Colonic mucosa (tissue), 4 donors: Measurements from ENCODE around the gene CHSY1. TPM values are rescaled to one million over a fixed set of nuclear protein-coding genes. Genes with fewer than 3 reads are reported as not detected.
"Not testable (repeated sequence)": the region's sequence is repeated elsewhere in the genome, so short reads cannot be mapped to it uniquely, and the experiment has no call there.

ENCODE experiments used
- DNase-seq: peaks from one replicate; pipeline ENCODE4 v3.0.0-alpha.2; 2020
- H3K27ac ChIP-seq: fragments of 200-600 bp; one replicate; pipeline ENCODE4 v1.8.0; 2021
- H3K27me3 ChIP-seq: fragments of 200-600 bp; one replicate; pipeline ENCODE4 v1.8.0; 2021
- H3K36me3 ChIP-seq: fragments of 200-600 bp; one replicate; pipeline ENCODE4 v1.8.0; 2021
- H3K4me1 ChIP-seq: fragments of 200-600 bp; one replicate; pipeline ENCODE4 v1.8.0; 2021; ENCODE audit warnings: mild to moderate bottlenecking
- H3K4me3 ChIP-seq: fragments of 200-600 bp; one replicate; pipeline ENCODE4 v1.8.0; 2021
- H3K9ac ChIP-seq, 2 donors: one replicate each; pipeline ENCODE4 v1.7.0; 2013; ENCODE audit warnings: control low read depth in 2 of 2, low read depth in 2 of 2, low read length in 2 of 2
- H3K9me3 ChIP-seq: fragments of 200-600 bp; one replicate; pipeline ENCODE4 v1.8.0; 2021
- intact Hi-C: fragments of 100-400 bp; cut with DNase I; formaldehyde crosslinking; loops from one replicate; pipeline ENCODE4 v1.14.1; 2022
- total RNA-seq, 2 donors: library from RNA; stranded (reverse); fragmentation: NEBNext Ultra II Directional in 1 of 2; extraction: Animal tissue kit (Norgen Biotek cat#: 25700) in 1 of 2; gene quantifications; one replicate each; pipeline ENCODE4 v1.2.1, GENCODE V29; 2021
- TF ChIP-seq, protein P1 (sequence below): fragments of 200-600 bp; IDR thresholded peaks from one replicate; pipeline ENCODE4 v1.8.0; 2022; ENCODE audit warnings: antibody characterized with exemption, mild to moderate bottlenecking
- donor health status: healthy.
- donor health status: DM: no; HTN: no; CAD: no.
- donor health status: DM: no; HTN: no; CAD: no.

Gene CHSY1
- total RNA-seq, 2 donors from 2014 or later = 12.3 to 13.7 TPM

DNA sequence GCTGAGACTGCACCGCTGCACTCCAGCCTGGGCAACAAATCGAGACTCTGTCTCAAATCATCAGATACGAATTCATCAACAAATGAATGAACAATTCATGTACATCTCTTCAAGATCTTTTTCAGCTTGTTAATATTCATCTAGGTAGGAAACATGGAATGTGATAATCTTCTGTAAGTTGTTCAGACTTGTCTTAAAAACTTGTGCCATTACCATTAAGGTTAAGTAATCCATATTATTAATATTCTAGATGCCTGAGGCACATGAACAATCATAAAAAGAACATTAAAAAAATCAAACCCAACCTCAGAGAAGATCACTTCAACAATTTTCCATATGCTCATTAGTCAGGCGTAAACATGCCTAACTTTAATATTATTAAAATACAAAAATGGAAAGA, 36.2 kb downstream of the CHSY1 start:
- Histone ChIP-seq H3K27me3 (no peaks in the 10 kb centered on the region), H3K27ac (no peak overlapping the region), H3K36me3 (no peaks in the 10 kb centered on the region), H3K4me1 (no peaks in the 10 kb centered on the region), H3K9ac (no peak overlapping the region), H3K9me3 (no peaks in the 10 kb centered on the region), H3K4me3 (no peak overlapping the region)
- intact Hi-C loops = no loop called here
- TF ChIP-seq, protein P1, sequence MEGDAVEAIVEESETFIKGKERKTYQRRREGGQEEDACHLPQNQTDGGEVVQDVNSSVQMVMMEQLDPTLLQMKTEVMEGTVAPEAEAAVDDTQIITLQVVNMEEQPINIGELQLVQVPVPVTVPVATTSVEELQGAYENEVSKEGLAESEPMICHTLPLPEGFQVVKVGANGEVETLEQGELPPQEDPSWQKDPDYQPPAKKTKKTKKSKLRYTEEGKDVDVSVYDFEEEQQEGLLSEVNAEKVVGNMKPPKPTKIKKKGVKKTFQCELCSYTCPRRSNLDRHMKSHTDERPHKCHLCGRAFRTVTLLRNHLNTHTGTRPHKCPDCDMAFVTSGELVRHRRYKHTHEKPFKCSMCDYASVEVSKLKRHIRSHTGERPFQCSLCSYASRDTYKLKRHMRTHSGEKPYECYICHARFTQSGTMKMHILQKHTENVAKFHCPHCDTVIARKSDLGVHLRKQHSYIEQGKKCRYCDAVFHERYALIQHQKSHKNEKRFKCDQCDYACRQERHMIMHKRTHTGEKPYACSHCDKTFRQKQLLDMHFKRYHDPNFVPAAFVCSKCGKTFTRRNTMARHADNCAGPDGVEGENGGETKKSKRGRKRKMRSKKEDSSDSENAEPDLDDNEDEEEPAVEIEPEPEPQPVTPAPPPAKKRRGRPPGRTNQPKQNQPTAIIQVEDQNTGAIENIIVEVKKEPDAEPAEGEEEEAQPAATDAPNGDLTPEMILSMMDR = no peak
- DNase-seq = no peak

DNA sequence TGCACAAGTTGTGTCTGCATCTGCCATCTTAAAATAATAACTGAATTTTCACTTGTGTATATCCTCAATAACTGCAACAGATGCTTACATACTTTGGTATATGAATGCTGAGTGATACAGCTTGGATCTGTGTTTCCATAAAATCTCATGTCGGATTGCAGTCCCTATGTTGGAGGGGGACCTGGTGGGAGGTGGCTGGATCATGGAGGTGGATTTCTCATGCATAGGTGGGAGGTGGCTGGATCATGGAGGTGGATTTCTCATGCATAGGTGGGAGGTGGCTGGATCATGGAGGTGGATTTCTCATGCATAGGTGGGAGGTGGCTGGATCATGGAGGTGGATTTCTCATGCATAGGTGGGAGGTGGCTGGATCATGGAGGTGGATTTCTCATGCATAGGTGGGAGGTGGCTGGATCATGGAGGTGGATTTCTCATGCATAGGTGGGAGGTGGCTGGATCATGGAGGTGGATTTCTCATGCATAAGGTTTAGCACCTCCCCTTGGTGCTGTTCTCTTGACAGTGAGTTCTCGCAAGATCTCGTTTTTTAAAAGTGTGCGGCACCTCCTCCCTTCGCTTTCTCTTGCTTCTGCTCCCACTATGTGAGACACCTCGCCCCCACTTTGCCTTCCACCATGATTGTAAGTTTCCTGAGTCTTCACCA, 37.3 kb downstream of the CHSY1 start:
- H3K9me3 ChIP-seq, H3K9ac ChIP-seq, intact Hi-C loops, H3K27ac ChIP-seq, H3K36me3 ChIP-seq, DNase-seq, H3K27me3 ChIP-seq, H3K4me1 ChIP-seq, H3K4me3 ChIP-seq: not testable (repeated sequence)

DNA sequence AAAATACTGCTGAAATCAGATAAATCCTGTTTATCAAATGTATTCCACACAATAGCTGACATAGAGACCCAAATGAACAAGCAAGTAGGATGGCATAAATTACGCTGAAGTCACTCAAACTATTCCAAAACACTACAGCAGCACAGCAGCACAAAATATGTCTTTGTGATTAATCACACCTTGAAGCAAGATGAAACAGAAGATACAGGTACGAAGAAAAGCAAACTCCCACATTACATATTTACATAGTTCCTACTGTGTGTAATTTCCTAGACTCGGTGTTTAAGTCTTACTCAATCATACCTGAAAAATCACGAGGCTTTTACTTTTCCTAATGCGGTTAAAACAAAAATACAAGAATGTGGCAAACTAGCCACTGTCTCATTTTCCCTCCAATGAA, 38.3 kb downstream of the CHSY1 start:
- no peaks in the 10 kb centered on the region for H3K9me3 ChIP-seq
- TF ChIP-seq, protein P1 = no peak
- DNase-seq = no peak
- no peak overlapping the region for H3K27ac ChIP-seq
- no peaks in the 10 kb centered on the region for H3K4me1 ChIP-seq
- no peaks in the 10 kb centered on the region for H3K27me3 ChIP-seq
- no peak overlapping the region for H3K4me3 ChIP-seq
- intact Hi-C loops = no loop called here
- no peaks in the 10 kb centered on the region for H3K36me3 ChIP-seq
- H3K9ac ChIP-seq = no peak overlapping the region

DNA sequence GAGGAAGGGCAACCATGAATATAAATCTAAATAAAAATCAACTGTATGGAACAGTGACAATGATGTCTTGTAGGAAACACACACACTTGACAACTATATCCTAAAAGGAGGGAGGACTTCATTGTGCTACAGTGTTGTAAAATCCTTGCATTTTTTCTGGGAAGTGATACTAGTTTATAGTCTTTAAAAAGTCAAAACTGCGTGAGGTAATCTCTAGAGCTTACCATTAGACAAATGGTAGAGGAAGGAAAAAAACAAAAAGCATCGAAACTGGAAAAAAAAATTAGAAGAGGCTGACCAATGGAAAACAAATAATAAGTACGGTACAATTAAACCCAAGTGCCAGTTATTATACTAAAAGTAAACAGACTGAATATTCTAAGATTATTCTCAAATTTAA, 38.7 kb downstream of the CHSY1 start:
- intact Hi-C loops = no loop called here
- TF ChIP-seq, protein P1 = no peak
- H3K27ac ChIP-seq = no peak overlapping the region
- no peaks in the 10 kb centered on the region for H3K9me3 ChIP-seq
- no peaks in the 10 kb centered on the region for H3K27me3 ChIP-seq
- no peak overlapping the region for H3K9ac ChIP-seq
- DNase-seq = no peak
- H3K4me1 ChIP-seq = no peaks in the 10 kb centered on the region
- no peak overlapping the region for H3K4me3 ChIP-seq
- H3K36me3 ChIP-seq = no peaks in the 10 kb centered on the region

DNA sequence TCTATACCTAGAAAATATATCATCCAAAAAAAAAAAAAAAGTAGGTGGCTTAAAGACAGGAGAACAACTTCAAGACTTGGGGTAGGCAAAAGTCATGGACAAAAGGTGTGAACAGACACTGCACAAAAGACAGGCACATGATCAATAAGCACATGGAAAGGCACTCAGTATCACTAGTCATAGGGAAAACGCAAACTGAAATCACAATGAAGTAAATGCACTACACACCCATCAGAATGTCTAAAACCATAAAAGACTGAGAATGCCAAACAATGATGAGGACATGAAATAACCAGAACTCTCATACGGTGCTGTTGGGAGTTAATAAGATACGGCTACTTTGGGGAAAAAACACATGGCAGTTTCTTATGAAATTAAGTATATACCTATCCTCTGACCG, 40.0 kb downstream of the CHSY1 start:
- intact Hi-C loops = no loop called here
- Histone ChIP-seq H3K36me3 (no peaks in the 10 kb centered on the region), H3K27me3 (no peaks in the 10 kb centered on the region), H3K4me1 (no peaks in the 10 kb centered on the region), H3K9me3 (no peaks in the 10 kb centered on the region), H3K4me3 (no peak overlapping the region), H3K9ac (no peak overlapping the region), H3K27ac (no peak overlapping the region)
- DNase-seq = no peak
- TF ChIP-seq, protein P1 = no peak

DNA sequence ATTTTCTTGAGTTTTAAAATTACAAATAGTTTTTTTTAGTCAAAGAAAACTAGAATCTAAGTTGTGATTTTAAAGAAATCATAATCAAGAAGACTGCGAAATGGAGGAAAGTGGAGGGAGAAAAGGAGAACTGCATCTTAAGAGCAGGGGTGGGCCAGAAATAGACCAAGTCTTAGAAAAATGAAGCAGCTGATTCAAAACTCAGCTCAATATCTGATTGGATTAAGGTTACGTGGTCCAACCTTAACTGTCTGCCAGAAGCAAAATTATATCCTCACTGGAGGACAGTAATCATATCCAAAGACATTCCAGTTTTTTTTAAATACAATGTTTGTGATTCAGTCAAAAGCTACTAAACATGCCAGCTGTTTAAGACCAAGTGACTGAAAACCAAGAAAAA, 41.4 kb downstream of the CHSY1 start:
- H3K9ac ChIP-seq = no peak overlapping the region
- H3K36me3 ChIP-seq = no peaks in the 10 kb centered on the region
- no peaks in the 10 kb centered on the region for H3K4me1 ChIP-seq
- no peaks in the 10 kb centered on the region for H3K27me3 ChIP-seq
- intact Hi-C loops = no loop called here
- TF ChIP-seq, protein P1 = no peak
- DNase-seq = no peak
- no peak overlapping the region for H3K27ac ChIP-seq
- H3K9me3 ChIP-seq = no peaks in the 10 kb centered on the region
- H3K4me3 ChIP-seq = no peak overlapping the region
